ENCODE results near the gene CNOT11. TPM values are rescaled to one million over a fixed set of nuclear protein-coding genes. Genes with fewer than 3 reads are reported as not detected.

Gene CNOT11
- total RNA-seq, 1 experiment from 2014 or later = 54.0 TPM

- TF ChIP-seq ZBTB43 (CRISPR knock-in tag; IDR thresholded peaks at IDR 0.05) (0 out of 2 replicates have a peak, but pooled peaks have one; percentile 17), JUN (CRISPR knock-in tag; IDR thresholded peaks at IDR 0.05) (peak; percentile 88), ZBTB21 (CRISPR knock-in tag; IDR thresholded peaks at IDR 0.05; ENCODE audit: borderline replicate concordance) (no peak), OVOL2 (CRISPR knock-in tag; IDR thresholded peaks at IDR 0.05; ENCODE audit: borderline replicate concordance) (no peak), ESRRA (CRISPR knock-in tag; IDR thresholded peaks at IDR 0.05; ENCODE audit: borderline replicate concordance) (no peak), E2F4 (CRISPR knock-in tag; IDR thresholded peaks at IDR 0.05; ENCODE audit: borderline replicate concordance, low read depth) (no peak), JAZF1 (CRISPR knock-in tag; IDR thresholded peaks at IDR 0.05) (no peak), AR (CRISPR knock-in tag; IDR thresholded peaks at IDR 0.05) (no peak), FOXJ3 (CRISPR knock-in tag; IDR thresholded peaks at IDR 0.05; ENCODE audit: borderline replicate concordance) (no peak)
Observed at GRCh38 chr2:101307950-101308431, 55.3 kb downstream of the CNOT11 start (continued).

- H3K27me3 Mint-ChIP-seq (ENCODE audit: low read depth) = peaks cover 9% of the 10 kb centered on the region
- H3K36me3 Mint-ChIP-seq = peaks cover 11% of the 10 kb centered on the region
- peaks cover 50% of the 10 kb centered on the region for H3K4me1 Mint-ChIP-seq
- ATAC-seq (peak; percentile 93), DNase-seq (ENCODE audit: low spot score) (peak; percentile 89)
- peak within 1 kb of the TSS; percentile 87 for H3K4me3 Mint-ChIP-seq
- no peaks in the 10 kb centered on the region for H3K9me3 Mint-ChIP-seq
- H3K27ac Mint-ChIP-seq = no peak within 1 kb of the TSS; the same call in 1 of the 2 replicates
- ChIA-PET CTCF (interaction anchor here (0.5 to 1.7 kb wide), 11 partner anchors 32 to 523 kb away, joined by 3 to 14 read pairs (median 3); partner anchors contain the start of gene CREG2), POLR2A (interaction anchor here (0.6 to 1.5 kb wide), 3 partner anchors 9 to 409 kb away, joined by 3 to 5 read pairs (median 4); no protein-coding TSS in a partner anchor)
- no peak for TF ChIP-seq RELA (CRISPR knock-in tag; IDR thresholded peaks at IDR 0.05; ENCODE audit: borderline replicate concordance)
- TF ChIP-seq E2F5 (CRISPR knock-in tag; IDR thresholded peaks at IDR 0.05) = 0 out of 2 replicates have a peak, but pooled peaks have one; percentile 3
- TF ChIP-seq ZSCAN18 (CRISPR knock-in tag; IDR thresholded peaks at IDR 0.05) = no peak
- TF ChIP-seq PRDM15 (CRISPR knock-in tag; IDR thresholded peaks at IDR 0.05) = peak; percentile 78
- peak; percentile 14; the same call in 1 of the 2 replicates for TF ChIP-seq PREB (CRISPR knock-in tag; IDR thresholded peaks at IDR 0.05; ENCODE audit: borderline replicate concordance)
- peak; percentile 50; the same call in 1 of the 2 replicates for TF ChIP-seq SP1 (CRISPR knock-in tag; conservative IDR thresholded peaks at IDR 0.05)
- peak; percentile 10 for TF ChIP-seq ZNF263 (CRISPR knock-in tag; IDR thresholded peaks at IDR 0.05; ENCODE audit: low read depth)
- TF ChIP-seq RORB (CRISPR knock-in tag; IDR thresholded peaks at IDR 0.05) = no peak
- TF ChIP-seq ZBTB43 (CRISPR knock-in tag; IDR thresholded peaks at IDR 0.05) = peak; percentile 44; the same call in 1 of the 2 replicates
- peak; percentile 48; the same call in 1 of the 2 replicates for TF ChIP-seq KAT7 (CRISPR knock-in tag; IDR thresholded peaks at IDR 0.05; ENCODE audit: borderline replicate concordance)
- no peak for TF ChIP-seq ZNF416 (CRISPR knock-in tag; IDR thresholded peaks at IDR 0.05)
- TF ChIP-seq TEAD1 (CRISPR knock-in tag; IDR thresholded peaks at IDR 0.05) = no peak; the same call in 1 of the 2 replicates
Observed at GRCh38 chr2:101308432-101309210, 55.9 kb downstream of the CNOT11 start, which contains the start of gene RNF149. Gene RNF149 (minus strand): TSS chr2:101308701. CDS start chr2:101308588, 113 bp downstream.

Measured in WTC11 (cell line).